Measurements from ENCODE around the gene FTL. TPM values are rescaled to one million over a fixed set of nuclear protein-coding genes. Genes with fewer than 3 reads are reported as not detected.

FTL gene
- total RNA-seq, 1 donor from 2014 or later, result 888 TPM

GRCh38 chr19:48945817-48946216 is 19.3 kb upstream of the FTL start:
- no peak for ATAC-seq (ENCODE audit: low read depth)
- no peak for TF ChIP-seq CTCF (IDR thresholded peaks at IDR 0.05)
- H3K27ac Mint-ChIP-seq, result no peak overlapping the region

GRCh38 chr19:48946463-48947257 is 18.4 kb upstream of the FTL start:
- Mint-ChIP-seq H3K27ac (no peak overlapping the region), H3K27me3 (no peaks in the 10 kb centered on the region), H3K36me3 (ENCODE audit: low read depth) (no peaks in the 10 kb centered on the region), H3K4me1 (no peaks in the 10 kb centered on the region), H3K4me3 (no peak overlapping the region), H3K9me3 (peaks cover 3% of the 10 kb centered on the region)
- POLR2A ChIA-PET, result interaction anchor here (0.6 kb wide), 1 partner anchor 66 kb away, joined by 6 read pairs; no protein-coding TSS in a partner anchor
- no peak for TF ChIP-seq CTCF (IDR thresholded peaks at IDR 0.05)
- CTCF ChIA-PET, result no interaction called here
- intact Hi-C loops (cut with micrococcal nuclease), result no loop called here
- DNase-seq (no peak), ATAC-seq (ENCODE audit: low read depth) (no peak)

More at GRCh38 chr19:48945817-48946216, 19.3 kb upstream of the FTL start:
- Mint-ChIP-seq H3K27me3 (no peaks in the 10 kb centered on the region), H3K4me3 (no peak overlapping the region), H3K36me3 (ENCODE audit: low read depth) (no peaks in the 10 kb centered on the region), H3K4me1 (no peaks in the 10 kb centered on the region), H3K9me3 (peaks cover 3% of the 10 kb centered on the region)
- ChIA-PET POLR2A (interaction anchor here (0.6 kb wide), 1 partner anchor 65 kb away, joined by 6 read pairs; no protein-coding TSS in a partner anchor), CTCF (no interaction called here)
- intact Hi-C loops (cut with micrococcal nuclease), result no loop called here
- DNase-seq, result no peak

GRCh38 chr19:48947258-48947542 is 17.9 kb upstream of the FTL start:
- intact Hi-C loops (cut with micrococcal nuclease), result no loop called here
- ChIA-PET POLR2A (no interaction called here), CTCF (no interaction called here)
- DNase-seq (no peak), ATAC-seq (ENCODE audit: low read depth) (no peak)
- no peak overlapping the region for H3K27ac Mint-ChIP-seq
- H3K4me1 Mint-ChIP-seq, result no peaks in the 10 kb centered on the region
- no peak overlapping the region for H3K4me3 Mint-ChIP-seq
- peaks cover 3% of the 10 kb centered on the region for H3K9me3 Mint-ChIP-seq
- H3K27me3 Mint-ChIP-seq, result no peaks in the 10 kb centered on the region
- no peaks in the 10 kb centered on the region for H3K36me3 Mint-ChIP-seq (ENCODE audit: low read depth)
- TF ChIP-seq CTCF (IDR thresholded peaks at IDR 0.05), result no peak

- no peak for TF ChIP-seq CTCF (IDR thresholded peaks at IDR 0.05)
- ATAC-seq (ENCODE audit: low read depth) (no peak), DNase-seq (no peak)
- POLR2A ChIA-PET, result no interaction called here
- Mint-ChIP-seq H3K4me3 (no peak overlapping the region), H3K9me3 (peaks cover 3% of the 10 kb centered on the region), H3K27ac (no peak overlapping the region), H3K27me3 (no peaks in the 10 kb centered on the region), H3K36me3 (ENCODE audit: low read depth) (no peaks in the 10 kb centered on the region), H3K4me1 (peaks cover 5% of the 10 kb centered on the region)
- CTCF ChIA-PET, result no interaction called here
- intact Hi-C loops (cut with micrococcal nuclease), result no loop called here
These were observed 14.9 kb upstream of the FTL start for GRCh38 chr19:48950159-48950558.

GRCh38 chr19:48950830-48951519 is 14.1 kb upstream of the FTL start:
- peaks cover 3% of the 10 kb centered on the region for H3K9me3 Mint-ChIP-seq
- no peak overlapping the region for H3K27ac Mint-ChIP-seq
- peaks cover 13% of the 10 kb centered on the region for H3K4me1 Mint-ChIP-seq
- intact Hi-C loops (cut with micrococcal nuclease), result no loop called here
- no peaks in the 10 kb centered on the region for H3K27me3 Mint-ChIP-seq
- H3K4me3 Mint-ChIP-seq, result no peak overlapping the region
- peaks cover 4% of the 10 kb centered on the region for H3K36me3 Mint-ChIP-seq (ENCODE audit: low read depth)
- CTCF ChIA-PET, result no interaction called here
- TF ChIP-seq CTCF (IDR thresholded peaks at IDR 0.05), result no peak
- ATAC-seq (ENCODE audit: low read depth) (no peak), DNase-seq (no peak)
- POLR2A ChIA-PET, result interaction anchor here (0.6 kb wide), 1 partner anchor 865 kb away, joined by 3 read pairs; no protein-coding TSS in a partner anchor

All from activated B cell treated with CpG ODN at 0.5 μM for 24 hours (primary cell).